GM12878 (cell line): ENCODE results near the gene CYP3A4. TPM values are rescaled to one million over a fixed set of nuclear protein-coding genes. Genes with fewer than 3 reads are reported as not detected.

Source experiments
- ATAC-seq: fragments of 200-7000 bp; cut with Tn5 transposase; 3 replicates; pipeline ENCODE4 v1.9.1; 2020; ENCODE audit warnings: mild to moderate bottlenecking, moderate library complexity
- BruUV-seq: library from RNA; stranded (reverse); fragments of 400-500 nt; replicated peaks from 2 replicates; lab custom pipeline; 2021; lab: Mats Ljungman, UMichigan
- CTCF ChIA-PET: fragments of 300-600 bp; sonication (Branson Sonifier 250); formaldehyde crosslinking; extraction: SDS; loops from one replicate; lab custom pipeline; 2021; ENCODE audit warnings: inconsistent platforms; lab: Yijun Ruan, JAX
- POLR2A ChIA-PET: fragments of 350-600 bp; formaldehyde crosslinking; extraction: SDS; loops from one replicate; lab custom pipeline; 2021; ENCODE audit warnings: inconsistent platforms; lab: Charles Lee
- RAD21 ChIA-PET: fragments of 300-600 bp; sonication (Branson Sonifier 250); formaldehyde crosslinking; loops from one replicate; lab custom pipeline; 2023; ENCODE audit warnings: antibody characterized with exemption; ENCODE audit not compliant: unreplicated experiment; lab: Charles Lee
- SMC1A ChIA-PET: fragments of 300-600 bp; sonication (Branson Sonifier 250); formaldehyde crosslinking; loops from one replicate; lab custom pipeline; 2023; ENCODE audit not compliant: unreplicated experiment, uncharacterized antibody; lab: Charles Lee
- DNase-seq: peaks from one replicate; pipeline ENCODE4 v3.0.0-alpha.2; 2011; ENCODE audit warnings: low read depth, low spot score
- FAIRE-seq: peaks from 3 replicates; lab custom pipeline; 2011; peaks lifted over from hg19 to GRCh38; lab: Jason Lieb, UNC
- H2AFZ ChIP-seq: 2 replicates; pipeline ENCODE4 v1.6.0; 2011; ENCODE audit warnings: low read depth, low read length, control low read depth; ENCODE audit not compliant: control insufficient read depth
- H3K27ac ChIP-seq: 2 replicates; pipeline ENCODE4 v1.5.1; 2011; ENCODE audit warnings: control low read depth; ENCODE audit not compliant: control insufficient read depth, insufficient read depth
- H3K27me3 ChIP-seq, 2 experiments: replicated peaks in 1 of 2; 2 replicates each; pipeline versions ENCODE4 v1.6.0 to v1.6.1; 2011; ENCODE audit warnings: low read length in 1 of 2; ENCODE audit not compliant: control insufficient read depth in 2 of 2, insufficient read depth in 2 of 2
- H3K36me3 ChIP-seq, 2 experiments: 2 replicates each; pipeline ENCODE4 v1.5.1; 2011; ENCODE audit warnings: low read length in 1 of 2; ENCODE audit not compliant: control insufficient read depth in 2 of 2, insufficient read depth in 2 of 2
- H3K4me1 ChIP-seq: 2 replicates; pipeline ENCODE4 v1.6.1; 2011; ENCODE audit warnings: mild to moderate bottlenecking, low read length, moderate library complexity, mixed read lengths; ENCODE audit not compliant: control insufficient read depth, insufficient read depth
- H3K4me2 ChIP-seq: 2 replicates; pipeline ENCODE4 v1.6.0; 2011; ENCODE audit warnings: control low read depth; ENCODE audit not compliant: control insufficient read depth, insufficient read depth
- H3K4me3 ChIP-seq: fragments of 200-600 bp; sonication (generic); 2 replicates; pipeline ENCODE4 v1.5.1; 2016
- H3K79me2 ChIP-seq: 2 replicates; pipeline ENCODE4 v1.6.0; 2011; ENCODE audit warnings: low read length; ENCODE audit not compliant: control insufficient read depth, insufficient read depth
- H3K9ac ChIP-seq: 2 replicates; pipeline ENCODE4 v1.8.0; 2011; ENCODE audit warnings: low read length, control low read depth, mixed read lengths; ENCODE audit not compliant: control insufficient read depth, insufficient read depth
- H3K9me3 ChIP-seq: replicated peaks from 3 replicates; pipeline ENCODE4 v1.5.1; 2011; ENCODE audit warnings: mild to moderate bottlenecking, low read length; ENCODE audit not compliant: control insufficient read depth, insufficient read depth
- H4K20me1 ChIP-seq: 2 replicates; pipeline ENCODE4 v1.6.0; 2011; ENCODE audit not compliant: control insufficient read depth, insufficient read depth
- ATF3 ChIP-seq: IDR thresholded peaks from 2 replicates; pipeline ENCODE4 v1.6.1; 2011; ENCODE audit warnings: low read depth, mild to moderate bottlenecking, low read length, moderate library complexity, borderline replicate concordance; ENCODE audit errors: extremely low read depth
- CHD1 ChIP-seq: IDR thresholded peaks from 2 replicates; pipeline ENCODE4 v1.6.1; 2012; ENCODE audit warnings: low read depth, low read length, improper control_type of control experiment
- CREB1 ChIP-seq: IDR thresholded peaks from 2 replicates; pipeline ENCODE4 v1.6.1; 2012; ENCODE audit warnings: low read depth, mild to moderate bottlenecking, inconsistent platforms
- EGR1 ChIP-seq, 2 experiments: IDR thresholded peaks; 1 replicate in 1 of 2; 2 replicates in 1 of 2; pipeline ENCODE4 v1.6.1; 2011 to 2012; ENCODE audit warnings: low read depth in 2 of 2, low read length in 2 of 2, borderline replicate concordance in 1 of 2, mild to moderate bottlenecking in 1 of 2, moderate library complexity in 1 of 2
- HCFC1 ChIP-seq: fragments of 150-350 bp; IDR thresholded peaks from 2 replicates; pipeline ENCODE4 v1.6.1; 2014; ENCODE audit warnings: low read length
- NR2F1 ChIP-seq: fragments of 450-650 bp; conservative IDR thresholded peaks from 2 replicates; pipeline ENCODE4 v1.6.1; 2017; ENCODE audit warnings: mild to moderate bottlenecking
- POU2F2 ChIP-seq: IDR thresholded peaks from 3 replicates; pipeline ENCODE4 v1.6.1; 2011; ENCODE audit warnings: low read depth, mild to moderate bottlenecking, low read length, borderline replicate concordance
- SMAD5 ChIP-seq: IDR thresholded peaks from 2 replicates; pipeline ENCODE4 v1.6.1; 2016; ENCODE audit warnings: antibody characterized with exemption, low read depth
- TBL1XR1 ChIP-seq: IDR thresholded peaks from 2 replicates; pipeline ENCODE4 v1.6.1; 2012; ENCODE audit warnings: low read depth, low read length, improper control_type of control experiment
- TCF12 ChIP-seq: IDR thresholded peaks from 2 replicates; pipeline ENCODE4 v1.6.1; 2011; ENCODE audit warnings: low read depth, mild to moderate bottlenecking, low read length
- YBX1 ChIP-seq: fragments of 450-650 bp; IDR thresholded peaks from 2 replicates; pipeline ENCODE4 v1.6.1; 2016; ENCODE audit warnings: antibody characterized with exemption
- ZNF384 ChIP-seq: IDR thresholded peaks from 2 replicates; pipeline ENCODE4 v1.6.1; 2012; ENCODE audit warnings: low read depth, mild to moderate bottlenecking, low read length, improper control_type of control experiment, borderline replicate concordance
- WGBS: methylation state at CpG from one replicate; pipeline ENCODE4 v1.1.6; 2016; ENCODE audit warnings: low lambda C conversion rate; ENCODE audit not compliant: insufficient replicate concordance, insufficient coverage; ENCODE audit errors: missing lambda C conversion rate; 5-methylcytosine and 5-hydroxymethylcytosine counted together
- in situ Hi-C: fragments of 300-500 bp; cut with MboI; formaldehyde crosslinking; loops from 9 replicates; pipeline ENCODE4 v1.14.3; 2018; ENCODE audit warnings: mixed read lengths
- intact Hi-C: fragments of 100-400 bp; cut with micrococcal nuclease; formaldehyde crosslinking; loops from one replicate; pipeline ENCODE4 v1.14.2; 2022; ENCODE audit not compliant: unreplicated experiment
- polyA plus RNA-seq, 11 experiments: library from polyadenylated mRNA; depleted of rRNA in 4 of 11; unstranded in 6 of 11; stranded (reverse) in 5 of 11; fragments of >200 nt; fragmentation: Nextera tagmentation in 4 of 11; fragmentation: Illumina TruSeq in 1 of 11; extraction: Ambion mirVana in 4 of 11; extraction: Trizol in 1 of 11; gene quantifications; 1 replicate in 1 of 11; 2 replicates in 10 of 11; pipeline versions ENCODE4 v1.2.1 to v1.2.3, GENCODE V29; 2011 to 2016; ENCODE audit warnings: inconsistent platforms in 2 of 11, missing spikeins in 2 of 11, low read depth in 1 of 11
- total RNA-seq, 4 experiments: library from RNA; depleted of rRNA in 3 of 4; stranded (reverse); fragments of >200 nt in 3 of 4; fragmentation: Illumina TruSeq in 1 of 4; extraction: Trizol in 1 of 4; gene quantifications; 2 replicates each; pipeline versions ENCODE4 v1.2.1 to v1.2.3, GENCODE V29; 2013 to 2021
- TF ChIP-seq, protein P1 (sequence below): fragments of 450-650 bp; IDR thresholded peaks from 2 replicates; pipeline ENCODE4 v1.6.1; 2018; ENCODE audit warnings: borderline replicate concordance, mild to moderate bottlenecking; ENCODE audit not compliant: partially characterized antibody
- TF ChIP-seq, protein P2 (sequence below): fragments of 450-650 bp; IDR thresholded peaks from 2 replicates; pipeline ENCODE4 v1.6.1; 2016; ENCODE audit warnings: mild to moderate bottlenecking
- TF ChIP-seq, protein P3 (sequence below): fragments of 450-650 bp; IDR thresholded peaks from 2 replicates; pipeline ENCODE4 v1.6.1; 2017; ENCODE audit warnings: mild to moderate bottlenecking
- TF ChIP-seq, protein P4 (sequence below): fragments of 150-350 bp; IDR thresholded peaks from 2 replicates; pipeline ENCODE4 v1.6.1; 2016; ENCODE audit warnings: low read depth, low read length

The CYP3A4 gene
- total and polyA plus RNA-seq, 10 of the 15 experiments (the other 5 are each of a cell fraction or from before 2014, with no cell fraction given) = 0.02 to 0.21 (median 0.04) TPM; not detected in 7

- CTCF ChIA-PET = no interaction called here
- Histone ChIP-seq H3K9ac (no peak overlapping the region), H3K4me3 (no peak overlapping the region), H3K27me3 (no peaks in the 10 kb centered on the region; a peak in 1 of 4 replicates), H3K79me2 (no peaks in the 10 kb centered on the region), H4K20me1 (no peaks in the 10 kb centered on the region), H3K4me1 (no peaks in the 10 kb centered on the region; the same call in 1 of the 2 replicates), H3K9me3 (peaks cover 3% of the 10 kb centered on the region; the same call in 2 of the 3 replicates)
- intact Hi-C loops = no loop called here
- POLR2A ChIA-PET = no interaction called here
- BruUV-seq = no TSS peak
- no peak for ATAC-seq
- SMC1A ChIA-PET = no interaction called here
- in situ Hi-C loops = no loop called here
- DNase-seq = no peak
- TF ChIP-seq HCFC1 (no peak), TBL1XR1 (no peak), EGR1 (IDR thresholded peaks at IDR 0.05; ENCODE audit: borderline replicate concordance in 1 of 2, low read depth in 2 of 2, low read length in 2 of 2) (no peak), YBX1 (no peak), TCF12 (no peak), POU2F2 (no peak), ZNF384 (no peak), CHD1 (no peak), SMAD5 (no peak), ATF3 (no peak), CREB1 (no peak), NR2F1 (no peak)
- TF ChIP-seq, protein P1, sequence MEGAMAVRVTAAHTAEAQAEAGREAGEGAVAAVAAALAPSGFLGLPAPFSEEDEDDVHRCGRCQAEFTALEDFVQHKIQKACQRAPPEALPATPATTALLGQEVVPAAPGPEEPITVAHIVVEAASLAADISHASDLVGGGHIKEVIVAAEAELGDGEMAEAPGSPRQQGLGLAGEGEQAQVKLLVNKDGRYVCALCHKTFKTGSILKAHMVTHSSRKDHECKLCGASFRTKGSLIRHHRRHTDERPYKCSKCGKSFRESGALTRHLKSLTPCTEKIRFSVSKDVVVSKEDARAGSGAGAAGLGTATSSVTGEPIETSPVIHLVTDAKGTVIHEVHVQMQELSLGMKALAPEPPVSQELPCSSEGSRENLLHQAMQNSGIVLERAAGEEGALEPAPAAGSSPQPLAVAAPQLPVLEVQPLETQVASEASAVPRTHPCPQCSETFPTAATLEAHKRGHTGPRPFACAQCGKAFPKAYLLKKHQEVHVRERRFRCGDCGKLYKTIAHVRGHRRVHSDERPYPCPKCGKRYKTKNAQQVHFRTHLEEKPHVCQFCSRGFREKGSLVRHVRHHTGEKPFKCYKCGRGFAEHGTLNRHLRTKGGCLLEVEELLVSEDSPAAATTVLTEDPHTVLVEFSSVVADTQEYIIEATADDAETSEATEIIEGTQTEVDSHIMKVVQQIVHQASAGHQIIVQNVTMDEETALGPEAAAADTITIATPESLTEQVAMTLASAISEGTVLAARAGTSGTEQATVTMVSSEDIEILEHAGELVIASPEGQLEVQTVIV = no peak
- TF ChIP-seq, protein P2, sequence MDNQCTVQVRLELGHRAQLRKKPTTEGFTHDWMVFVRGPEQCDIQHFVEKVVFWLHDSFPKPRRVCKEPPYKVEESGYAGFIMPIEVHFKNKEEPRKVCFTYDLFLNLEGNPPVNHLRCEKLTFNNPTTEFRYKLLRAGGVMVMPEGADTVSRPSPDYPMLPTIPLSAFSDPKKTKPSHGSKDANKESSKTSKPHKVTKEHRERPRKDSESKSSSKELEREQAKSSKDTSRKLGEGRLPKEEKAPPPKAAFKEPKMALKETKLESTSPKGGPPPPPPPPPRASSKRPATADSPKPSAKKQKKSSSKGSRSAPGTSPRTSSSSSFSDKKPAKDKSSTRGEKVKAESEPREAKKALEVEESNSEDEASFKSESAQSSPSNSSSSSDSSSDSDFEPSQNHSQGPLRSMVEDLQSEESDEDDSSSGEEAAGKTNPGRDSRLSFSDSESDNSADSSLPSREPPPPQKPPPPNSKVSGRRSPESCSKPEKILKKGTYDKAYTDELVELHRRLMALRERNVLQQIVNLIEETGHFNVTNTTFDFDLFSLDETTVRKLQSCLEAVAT = no peak
- TF ChIP-seq, protein P3, sequence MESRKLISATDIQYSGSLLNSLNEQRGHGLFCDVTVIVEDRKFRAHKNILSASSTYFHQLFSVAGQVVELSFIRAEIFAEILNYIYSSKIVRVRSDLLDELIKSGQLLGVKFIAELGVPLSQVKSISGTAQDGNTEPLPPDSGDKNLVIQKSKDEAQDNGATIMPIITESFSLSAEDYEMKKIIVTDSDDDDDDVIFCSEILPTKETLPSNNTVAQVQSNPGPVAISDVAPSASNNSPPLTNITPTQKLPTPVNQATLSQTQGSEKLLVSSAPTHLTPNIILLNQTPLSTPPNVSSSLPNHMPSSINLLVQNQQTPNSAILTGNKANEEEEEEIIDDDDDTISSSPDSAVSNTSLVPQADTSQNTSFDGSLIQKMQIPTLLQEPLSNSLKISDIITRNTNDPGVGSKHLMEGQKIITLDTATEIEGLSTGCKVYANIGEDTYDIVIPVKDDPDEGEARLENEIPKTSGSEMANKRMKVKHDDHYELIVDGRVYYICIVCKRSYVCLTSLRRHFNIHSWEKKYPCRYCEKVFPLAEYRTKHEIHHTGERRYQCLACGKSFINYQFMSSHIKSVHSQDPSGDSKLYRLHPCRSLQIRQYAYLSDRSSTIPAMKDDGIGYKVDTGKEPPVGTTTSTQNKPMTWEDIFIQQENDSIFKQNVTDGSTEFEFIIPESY = no peak
- TF ChIP-seq, protein P4, sequence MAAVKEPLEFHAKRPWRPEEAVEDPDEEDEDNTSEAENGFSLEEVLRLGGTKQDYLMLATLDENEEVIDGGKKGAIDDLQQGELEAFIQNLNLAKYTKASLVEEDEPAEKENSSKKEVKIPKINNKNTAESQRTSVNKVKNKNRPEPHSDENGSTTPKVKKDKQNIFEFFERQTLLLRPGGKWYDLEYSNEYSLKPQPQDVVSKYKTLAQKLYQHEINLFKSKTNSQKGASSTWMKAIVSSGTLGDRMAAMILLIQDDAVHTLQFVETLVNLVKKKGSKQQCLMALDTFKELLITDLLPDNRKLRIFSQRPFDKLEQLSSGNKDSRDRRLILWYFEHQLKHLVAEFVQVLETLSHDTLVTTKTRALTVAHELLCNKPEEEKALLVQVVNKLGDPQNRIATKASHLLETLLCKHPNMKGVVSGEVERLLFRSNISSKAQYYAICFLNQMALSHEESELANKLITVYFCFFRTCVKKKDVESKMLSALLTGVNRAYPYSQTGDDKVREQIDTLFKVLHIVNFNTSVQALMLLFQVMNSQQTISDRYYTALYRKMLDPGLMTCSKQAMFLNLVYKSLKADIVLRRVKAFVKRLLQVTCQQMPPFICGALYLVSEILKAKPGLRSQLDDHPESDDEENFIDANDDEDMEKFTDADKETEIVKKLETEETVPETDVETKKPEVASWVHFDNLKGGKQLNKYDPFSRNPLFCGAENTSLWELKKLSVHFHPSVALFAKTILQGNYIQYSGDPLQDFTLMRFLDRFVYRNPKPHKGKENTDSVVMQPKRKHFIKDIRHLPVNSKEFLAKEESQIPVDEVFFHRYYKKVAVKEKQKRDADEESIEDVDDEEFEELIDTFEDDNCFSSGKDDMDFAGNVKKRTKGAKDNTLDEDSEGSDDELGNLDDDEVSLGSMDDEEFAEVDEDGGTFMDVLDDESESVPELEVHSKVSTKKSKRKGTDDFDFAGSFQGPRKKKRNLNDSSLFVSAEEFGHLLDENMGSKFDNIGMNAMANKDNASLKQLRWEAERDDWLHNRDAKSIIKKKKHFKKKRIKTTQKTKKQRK = no peak
- TF ChIP-seq, all 136 proteins: peak for 0
- peak overlapping the region; percentile 15; the same call in 1 of the 2 replicates for H2AFZ ChIP-seq
- 44% methylated on average over 2 of the region's 2 CpGs for WGBS
- RAD21 ChIA-PET = no interaction called here
- H3K4me2 ChIP-seq = no peak overlapping the region
- no peaks in the 10 kb centered on the region for H3K36me3 ChIP-seq
- no peak for FAIRE-seq
- no peak overlapping the region for H3K27ac ChIP-seq
These were observed 4.6 kb upstream of the CYP3A4 start for GRCh38 chr7:99788554-99788953.
